OCI-LY7 (cell line): ENCODE measurements around the gene KCMF1.

Experiments
- EZH2phosphoT487 ChIP-seq: fragments of 200-600 bp; sonication (generic); IDR thresholded peaks from 2 replicates; pipeline ENCODE4 v1.6.1; 2018; ENCODE audit warnings: low read depth, borderline replicate concordance, mild to moderate bottlenecking, mixed run types, antibody characterized with exemption, low read length, moderate library complexity, mixed read lengths
- TF ChIP-seq, protein P1 (sequence below): fragments of 200-600 bp; sonication (generic); conservative IDR thresholded peaks from 2 replicates; pipeline ENCODE4 v1.5.1; 2014; ENCODE audit warnings: mild to moderate bottlenecking, antibody characterized with exemption, low read length, moderate library complexity, mixed read lengths

DNA sequence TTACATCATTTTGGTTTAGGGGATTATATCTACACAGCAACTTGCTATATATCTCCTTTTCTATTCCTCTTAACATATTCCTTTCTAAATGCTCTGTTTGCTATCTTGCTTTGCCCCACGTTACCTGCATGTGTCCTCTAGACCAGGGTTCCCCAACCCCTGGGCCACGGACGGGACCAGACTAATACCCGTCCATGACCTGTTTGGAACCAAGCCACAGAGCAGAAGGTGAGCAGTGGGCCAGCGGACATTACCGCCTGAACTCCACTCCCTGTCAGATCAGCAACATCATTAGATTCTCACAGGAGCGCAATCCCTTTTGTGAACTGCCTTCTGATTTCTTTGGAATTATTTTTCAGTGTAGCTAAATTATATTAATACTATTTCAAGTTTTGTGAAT is 66.7 kb downstream of the KCMF1 start:
- TF ChIP-seq, protein P1, sequence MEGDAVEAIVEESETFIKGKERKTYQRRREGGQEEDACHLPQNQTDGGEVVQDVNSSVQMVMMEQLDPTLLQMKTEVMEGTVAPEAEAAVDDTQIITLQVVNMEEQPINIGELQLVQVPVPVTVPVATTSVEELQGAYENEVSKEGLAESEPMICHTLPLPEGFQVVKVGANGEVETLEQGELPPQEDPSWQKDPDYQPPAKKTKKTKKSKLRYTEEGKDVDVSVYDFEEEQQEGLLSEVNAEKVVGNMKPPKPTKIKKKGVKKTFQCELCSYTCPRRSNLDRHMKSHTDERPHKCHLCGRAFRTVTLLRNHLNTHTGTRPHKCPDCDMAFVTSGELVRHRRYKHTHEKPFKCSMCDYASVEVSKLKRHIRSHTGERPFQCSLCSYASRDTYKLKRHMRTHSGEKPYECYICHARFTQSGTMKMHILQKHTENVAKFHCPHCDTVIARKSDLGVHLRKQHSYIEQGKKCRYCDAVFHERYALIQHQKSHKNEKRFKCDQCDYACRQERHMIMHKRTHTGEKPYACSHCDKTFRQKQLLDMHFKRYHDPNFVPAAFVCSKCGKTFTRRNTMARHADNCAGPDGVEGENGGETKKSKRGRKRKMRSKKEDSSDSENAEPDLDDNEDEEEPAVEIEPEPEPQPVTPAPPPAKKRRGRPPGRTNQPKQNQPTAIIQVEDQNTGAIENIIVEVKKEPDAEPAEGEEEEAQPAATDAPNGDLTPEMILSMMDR = no peak
- no peak for TF ChIP-seq EZH2phosphoT487
